Stimulated activated CD4-positive, alpha-beta T cell treated with anti-CD3 and anti-CD28 coated beads, TNF-alpha, amount 100 ng/mL, for 24 hours (primary cell): ENCODE results near the gene ITCH.
A peak's percentile ranks its signal among the peaks of the same experiment; 100 is the strongest.
"Not testable (repeated sequence)": the region's sequence is repeated elsewhere in the genome, so short reads cannot be mapped to it uniquely, and the experiment has no call there.

ENCODE experiments used
- DNase-seq, 3 experiments: peaks; one replicate each; pipeline ENCODE4 v3.0.0-alpha.2; 2020; ENCODE audit warnings: low read depth in 3 of 3

ITCH gene

GRCh38 chr20:34343458-34344211 is 19.4 kb upstream of the ITCH start:
- DNase-seq = no peak

- no peak for DNase-seq
Measured at GRCh38 chr20:34344238-34344637, 18.8 kb upstream of the ITCH start.

GRCh38 chr20:34345402-34345736 is 17.7 kb upstream of the ITCH start:
- no peak for DNase-seq

- not testable (repeated sequence) for DNase-seq
Measured at GRCh38 chr20:34345839-34346532, 17.1 kb upstream of the ITCH start.

GRCh38 chr20:34346533-34346865 is 16.6 kb upstream of the ITCH start:
- DNase-seq = not testable (repeated sequence)

GRCh38 chr20:34347571-34347970 is 15.5 kb upstream of the ITCH start:
- no peak for DNase-seq

GRCh38 chr20:34350095-34350494 is 13.0 kb upstream of the ITCH start:
- DNase-seq = no peak

- DNase-seq = not testable (repeated sequence)
Measured at GRCh38 chr20:34353467-34353866, 9.6 kb upstream of the ITCH start.

- no peak for DNase-seq
Measured at GRCh38 chr20:34355427-34355826, 7.6 kb upstream of the ITCH start.

GRCh38 chr20:34359729-34360128 is 3.3 kb upstream of the ITCH start:
- DNase-seq = not testable (repeated sequence)

- no peak for DNase-seq
Measured at GRCh38 chr20:34362502-34363061, 491 bp upstream of the ITCH start.

- peak in 1 of 3 experiments; percentile 27 for DNase-seq
Measured at GRCh38 chr20:34363465-34364222, 571 bp downstream of the ITCH start.

- DNase-seq = no peak
Measured at GRCh38 chr20:34364223-34364506, 1.1 kb downstream of the ITCH start.

- DNase-seq = no peak
Measured at GRCh38 chr20:34365765-34366213, 2.7 kb downstream of the ITCH start.

GRCh38 chr20:34367155-34367554 is 4.1 kb downstream of the ITCH start:
- no peak for DNase-seq

- DNase-seq = not testable (repeated sequence)
Measured at GRCh38 chr20:34367911-34368310, 4.8 kb downstream of the ITCH start.

GRCh38 chr20:34368547-34368946 is 5.5 kb downstream of the ITCH start:
- DNase-seq = no peak

- DNase-seq = no peak
Measured at GRCh38 chr20:34369265-34369664, 6.2 kb downstream of the ITCH start.

- DNase-seq = no peak
Measured at GRCh38 chr20:34370062-34370461, 7.0 kb downstream of the ITCH start.

GRCh38 chr20:34373445-34373844 is 10.4 kb downstream of the ITCH start:
- DNase-seq = no peak

GRCh38 chr20:34374209-34374760 is 11.2 kb downstream of the ITCH start:
- DNase-seq = no peak

- DNase-seq = no peak
Measured at GRCh38 chr20:34375977-34376430, 12.9 kb downstream of the ITCH start.
